Kidney (tissue), 14 donors: ENCODE results near the gene KRTAP10-5. TPM values are rescaled to one million over a fixed set of nuclear protein-coding genes. Genes with fewer than 3 reads are reported as not detected.

Experiments
- DNase-seq, 5 donors: peaks; one replicate each; pipeline ENCODE4 v3.0.0-alpha.2; 2013 to 2020
- FAIRE-seq: peaks from 2 replicates; lab custom pipeline; 2012; peaks lifted over from hg19 to GRCh38; lab: Jason Lieb, UNC
- H3K27ac ChIP-seq, 2 donors: one replicate each; pipeline ENCODE4 v1.7.0; 2013; ENCODE audit warnings: low read depth in 2 of 2, low read length in 2 of 2, inconsistent platforms in 1 of 2
- H3K27me3 ChIP-seq: one replicate; pipeline ENCODE4 v1.7.1; 2013; ENCODE audit warnings: low read length, inconsistent platforms; ENCODE audit not compliant: control insufficient read depth, insufficient read depth
- H3K36me3 ChIP-seq, 3 donors: one replicate each; pipeline versions ENCODE4 v1.7.0 to v1.7.1; 2013; ENCODE audit warnings: low read length in 3 of 3, control low read depth in 1 of 3, inconsistent platforms in 1 of 3; ENCODE audit not compliant: insufficient read depth in 3 of 3, control insufficient read depth in 2 of 3
- H3K4me1 ChIP-seq, 3 donors: one replicate each; pipeline versions ENCODE4 v1.7.0 to v1.7.1; 2013; ENCODE audit warnings: low read length in 3 of 3, inconsistent platforms in 1 of 3, low read depth in 1 of 3; ENCODE audit not compliant: control insufficient read depth in 2 of 3, insufficient read depth in 2 of 3
- H3K4me3 ChIP-seq, 3 donors: one replicate each; pipeline versions ENCODE4 v1.7.0 to v1.8.1; 2013; ENCODE audit warnings: low read length in 3 of 3, control low read depth in 1 of 3, inconsistent platforms in 1 of 3
- H3K9ac ChIP-seq, 3 donors: one replicate each; pipeline versions ENCODE4 v1.7.0 to v1.7.1; 2013; ENCODE audit warnings: low read length in 3 of 3, control low read depth in 1 of 3, inconsistent platforms in 1 of 3
- H3K9me3 ChIP-seq, 3 donors: one replicate each; pipeline versions ENCODE4 v1.7.0 to v1.7.1; 2013; ENCODE audit warnings: low read length in 3 of 3, control low read depth in 1 of 3, inconsistent platforms in 1 of 3; ENCODE audit not compliant: control insufficient read depth in 2 of 3, insufficient read depth in 1 of 3
- intact Hi-C: fragments of 100-400 bp; cut with DNase I; formaldehyde crosslinking; loops from one replicate; pipeline ENCODE4 v1.11.1; 2022
- polyA plus RNA-seq: library from polyadenylated mRNA; stranded (reverse); fragments of 350-450 nt; fragmentation: Illumina TruSeq; extraction: RNeasy Lipid Tissue Mini Kit (QIAGEN cat#74804); gene quantifications from one replicate; pipeline ENCODE4 v1.2.3, GENCODE V29; 2014; ENCODE audit warnings: low read depth, low replicate concordance; ENCODE audit not compliant: insufficient read depth
- total RNA-seq: library from RNA; stranded (reverse); fragmentation: NEBNext Ultra II Directional; extraction: Animal tissue kit (Norgen Biotek cat#: 25700); gene quantifications from one replicate; pipeline ENCODE4 v1.2.1, GENCODE V29; 2021
- TF ChIP-seq, protein P1 (sequence below): IDR thresholded peaks from 3 replicates; pipeline ENCODE4 v1.5.1; 2012; ENCODE audit warnings: mild to moderate bottlenecking, moderate library complexity, borderline replicate concordance; ENCODE audit not compliant: insufficient read depth; ENCODE audit errors: extremely low read depth
- donor health status: control.
- donor health status: control.
- donor health status: control.
- donor health status: control.
- donor health status: control.
- donor health status: DM: yes; HTN: yes; CAD: no.
- donor health status: Normal renal cell carcinoma (clear cell type).

KRTAP10-5 gene
- total and polyA plus RNA-seq, 2 donors from 2014 or later = not detected

DNA sequence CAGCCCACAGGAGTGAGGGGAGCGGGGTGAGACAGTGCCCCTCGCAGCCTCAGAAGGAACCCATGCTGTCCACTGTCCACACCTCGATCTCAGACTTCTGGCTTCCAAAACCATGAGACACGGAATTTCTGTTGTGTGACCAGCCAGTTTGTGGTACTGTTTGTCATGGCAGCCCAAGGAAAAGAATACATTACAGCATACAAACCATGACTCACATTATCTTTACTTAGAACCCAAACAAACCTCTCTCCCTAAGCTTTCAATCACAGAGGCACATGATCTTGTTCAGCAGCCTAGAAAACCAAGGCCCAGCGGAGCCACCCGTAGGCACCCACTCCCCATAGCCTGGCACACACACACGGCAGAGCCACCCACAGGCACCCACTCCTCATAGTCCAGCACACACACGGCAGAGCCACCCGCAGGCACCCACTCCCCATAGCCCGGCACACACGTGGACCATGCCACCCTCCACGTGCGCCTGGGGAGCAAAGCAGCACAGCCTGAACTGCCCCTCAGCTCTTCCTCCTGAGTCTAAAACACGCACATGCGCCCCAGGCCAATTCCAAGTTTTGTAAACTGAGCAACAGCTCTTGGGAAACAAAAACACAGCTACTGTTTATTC, 7.3 kb downstream of the KRTAP10-5 start:
- Histone ChIP-seq H3K9ac (no peak overlapping the region), H3K27me3 (no peaks in the 10 kb centered on the region), H3K9me3 (peaks cover 0 to 10% (median 2%) of the 10 kb centered on the region in 3 donors), H3K4me3 (no peak overlapping the region), H3K27ac (no peak overlapping the region), H3K36me3 (no peaks in the 10 kb centered on the region), H3K4me1 (no peaks in the 10 kb centered on the region)
- no peak for FAIRE-seq
- intact Hi-C loops = no loop called here
- DNase-seq = peak in 1 of 5 donors; percentile 37
- TF ChIP-seq, protein P1, sequence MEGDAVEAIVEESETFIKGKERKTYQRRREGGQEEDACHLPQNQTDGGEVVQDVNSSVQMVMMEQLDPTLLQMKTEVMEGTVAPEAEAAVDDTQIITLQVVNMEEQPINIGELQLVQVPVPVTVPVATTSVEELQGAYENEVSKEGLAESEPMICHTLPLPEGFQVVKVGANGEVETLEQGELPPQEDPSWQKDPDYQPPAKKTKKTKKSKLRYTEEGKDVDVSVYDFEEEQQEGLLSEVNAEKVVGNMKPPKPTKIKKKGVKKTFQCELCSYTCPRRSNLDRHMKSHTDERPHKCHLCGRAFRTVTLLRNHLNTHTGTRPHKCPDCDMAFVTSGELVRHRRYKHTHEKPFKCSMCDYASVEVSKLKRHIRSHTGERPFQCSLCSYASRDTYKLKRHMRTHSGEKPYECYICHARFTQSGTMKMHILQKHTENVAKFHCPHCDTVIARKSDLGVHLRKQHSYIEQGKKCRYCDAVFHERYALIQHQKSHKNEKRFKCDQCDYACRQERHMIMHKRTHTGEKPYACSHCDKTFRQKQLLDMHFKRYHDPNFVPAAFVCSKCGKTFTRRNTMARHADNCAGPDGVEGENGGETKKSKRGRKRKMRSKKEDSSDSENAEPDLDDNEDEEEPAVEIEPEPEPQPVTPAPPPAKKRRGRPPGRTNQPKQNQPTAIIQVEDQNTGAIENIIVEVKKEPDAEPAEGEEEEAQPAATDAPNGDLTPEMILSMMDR = no peak

DNA sequence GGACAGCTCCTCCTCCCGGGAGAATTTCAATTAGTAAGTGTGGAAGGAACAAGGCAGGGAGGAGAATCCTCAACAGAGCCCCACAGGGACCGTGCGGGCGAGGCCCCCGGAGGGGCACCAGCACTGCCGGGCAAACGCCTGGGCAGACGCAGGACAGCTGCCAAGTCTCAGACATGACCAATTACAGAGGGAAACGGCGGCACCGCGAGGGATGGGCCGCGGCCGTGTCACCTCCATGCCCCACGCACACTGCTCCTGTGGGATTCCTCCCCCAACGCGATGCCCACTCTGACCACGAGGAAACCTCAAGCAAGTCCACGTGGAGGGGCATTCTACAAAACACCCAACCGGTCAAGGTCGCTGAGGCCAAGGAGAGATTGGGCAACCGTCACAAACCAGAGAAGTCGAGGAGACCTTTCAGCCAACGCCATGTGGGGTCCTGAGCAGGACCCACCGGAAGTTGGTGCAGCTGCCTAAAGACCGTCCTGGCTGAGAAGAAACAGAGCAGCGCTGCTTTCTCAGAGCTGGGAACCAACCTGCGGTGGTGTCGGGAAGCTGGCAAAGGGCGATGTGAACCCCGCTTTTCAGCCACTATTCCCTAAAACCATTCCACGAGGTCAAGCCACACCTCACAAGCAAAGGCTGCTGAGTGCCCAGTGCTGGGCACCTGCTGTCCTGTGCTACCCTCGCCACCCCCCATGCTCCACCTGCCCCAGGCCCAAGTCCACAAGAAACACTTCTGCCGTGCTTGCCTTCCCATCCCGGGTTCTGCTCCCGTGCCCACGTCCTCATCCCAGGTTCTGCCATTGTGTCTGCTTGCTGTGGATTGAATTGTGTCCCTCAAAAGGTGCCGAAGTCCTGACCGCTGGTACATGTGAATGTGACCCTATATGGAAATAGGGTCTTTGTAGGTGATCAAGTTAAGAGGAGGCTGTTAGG, 8.3 kb downstream of the KRTAP10-5 start:
- Histone ChIP-seq H3K4me3 (no peak overlapping the region), H3K36me3 (no peaks in the 10 kb centered on the region), H3K4me1 (no peaks in the 10 kb centered on the region), H3K27me3 (no peaks in the 10 kb centered on the region), H3K27ac (no peak overlapping the region), H3K9me3 (peaks cover 0 to 5% (median under 1%) of the 10 kb centered on the region in 3 donors), H3K9ac (no peak overlapping the region)
- FAIRE-seq (no peak), DNase-seq (no peak)
- TF ChIP-seq, protein P1 = no peak
- intact Hi-C loops = no loop called here

DNA sequence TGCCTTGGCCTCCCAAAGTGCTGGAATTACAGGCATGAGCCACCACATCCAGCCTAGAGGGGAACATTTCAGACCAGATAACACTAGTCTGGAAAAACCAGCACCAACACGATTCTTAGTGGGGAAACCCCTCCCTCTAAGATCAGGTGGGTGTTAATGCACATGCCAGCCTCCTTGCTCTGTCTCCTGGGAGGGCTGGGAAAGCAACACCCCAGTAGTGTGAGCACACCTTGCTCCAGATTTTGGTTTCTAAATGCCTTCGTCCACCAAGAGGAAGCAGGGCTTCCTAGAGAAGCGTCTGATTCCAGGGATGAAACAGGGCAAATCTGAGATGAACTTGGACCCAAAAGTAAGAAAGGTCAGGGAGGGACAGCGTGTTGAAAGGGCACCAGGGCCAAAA, 9.1 kb downstream of the KRTAP10-5 start:
- DNase-seq (peak in 1 of 5 donors; percentile 12), FAIRE-seq (no peak)
- Histone ChIP-seq H3K36me3 (no peaks in the 10 kb centered on the region), H3K9ac (no peak overlapping the region), H3K27me3 (no peaks in the 10 kb centered on the region), H3K9me3 (no peaks in the 10 kb centered on the region), H3K4me3 (no peak overlapping the region), H3K27ac (no peak overlapping the region), H3K4me1 (no peaks in the 10 kb centered on the region)
- TF ChIP-seq, protein P1 = no peak
- intact Hi-C loops = no loop called here
